ENCODE results near the gene SPINT4.

- TF ChIP-seq CTCF (IDR thresholded peaks at IDR 0.05) = no peak
- TF ChIP-seq POLR2A (IDR thresholded peaks at IDR 0.05) = no peak
- TF ChIP-seq EP300 (IDR thresholded peaks at IDR 0.05) = no peak
- TF ChIP-seq POLR2AphosphoS5 (IDR thresholded peaks at IDR 0.05) = no peak
Observed at GRCh38 chr20:45735988-45736387, 13.8 kb downstream of the SPINT4 start.
